Fibroblast of skin of scalp (primary cell): Measurements from ENCODE around the gene WDR64.
A peak's percentile ranks its signal among the peaks of the same experiment; 100 is the strongest.
"Not testable (repeated sequence)": the region's sequence is repeated elsewhere in the genome, so short reads cannot be mapped to it uniquely, and the experiment has no call there.

Experiments
- DNase-seq: peaks from one replicate; pipeline ENCODE4 v3.0.0-alpha.2; 2013

WDR64 gene

GRCh38 chr1:241658081-241658793, 6.2 kb downstream of the WDR64 start:
- DNase-seq: peak; percentile 22

- DNase-seq: not testable (repeated sequence)
These were observed 6.9 kb downstream of the WDR64 start for GRCh38 chr1:241659016-241659415.

- no peak for DNase-seq
These were observed 8.4 kb downstream of the WDR64 start for GRCh38 chr1:241660424-241660972.

GRCh38 chr1:241666419-241666818, 14.3 kb downstream of the WDR64 start:
- no peak for DNase-seq

GRCh38 chr1:241672301-241672700, 20.2 kb downstream of the WDR64 start:
- DNase-seq: no peak

GRCh38 chr1:241674805-241675384, 22.8 kb downstream of the WDR64 start:
- DNase-seq: no peak

- DNase-seq: no peak
These were observed 23.9 kb downstream of the WDR64 start for GRCh38 chr1:241675983-241676382.

GRCh38 chr1:241677201-241677600, 25.1 kb downstream of the WDR64 start:
- no peak for DNase-seq

- no peak for DNase-seq
These were observed 26.5 kb downstream of the WDR64 start for GRCh38 chr1:241678536-241678935.

- DNase-seq: no peak
These were observed 27.3 kb downstream of the WDR64 start for GRCh38 chr1:241679404-241679803.

GRCh38 chr1:241679961-241680360, 27.9 kb downstream of the WDR64 start:
- DNase-seq: no peak

GRCh38 chr1:241681861-241682448, 29.9 kb downstream of the WDR64 start:
- DNase-seq: not testable (repeated sequence)

- no peak for DNase-seq
These were observed 30.8 kb downstream of the WDR64 start for GRCh38 chr1:241682921-241683320.

GRCh38 chr1:241684108-241684507, 32.0 kb downstream of the WDR64 start:
- no peak for DNase-seq

- DNase-seq: peak; percentile 14
These were observed 36.9 kb downstream of the WDR64 start for GRCh38 chr1:241688940-241689368.

- DNase-seq: peak; percentile 7
These were observed 43.4 kb downstream of the WDR64 start for GRCh38 chr1:241695246-241696171.

GRCh38 chr1:241696172-241696814, 44.2 kb downstream of the WDR64 start:
- DNase-seq: no peak

GRCh38 chr1:241696815-241697639, 44.9 kb downstream of the WDR64 start:
- no peak for DNase-seq

- DNase-seq: no peak
These were observed 45.5 kb downstream of the WDR64 start for GRCh38 chr1:241697640-241698018.

GRCh38 chr1:241698177-241698576, 46.1 kb downstream of the WDR64 start:
- no peak for DNase-seq
